Muscle of leg (tissue), 11 donors: ENCODE results near the gene PRSS38. TPM values are rescaled to one million over a fixed set of nuclear protein-coding genes. Genes with fewer than 3 reads are reported as not detected.

ENCODE experiments used
- DNase-seq: peaks from one replicate; pipeline ENCODE4 v3.0.0; 2013
- H3K27ac ChIP-seq: one replicate; pipeline ENCODE4 v1.5.1; 2013; ENCODE audit warnings: mild to moderate bottlenecking, low read length, control low read depth
- H3K27me3 ChIP-seq: one replicate; pipeline ENCODE4 v1.6.1; 2013; ENCODE audit warnings: low read length; ENCODE audit not compliant: control insufficient read depth, insufficient read depth
- H3K36me3 ChIP-seq: one replicate; pipeline ENCODE4 v1.6.1; 2013; ENCODE audit warnings: low read length; ENCODE audit not compliant: control insufficient read depth, insufficient read depth
- H3K4me1 ChIP-seq: one replicate; pipeline ENCODE4 v1.6.1; 2013; ENCODE audit warnings: low read length; ENCODE audit not compliant: control insufficient read depth, insufficient read depth
- H3K4me3 ChIP-seq: one replicate; pipeline ENCODE4 v1.5.1; 2013; ENCODE audit warnings: low read length, control low read depth
- H3K9me3 ChIP-seq: replicated peaks from 2 replicates; pipeline ENCODE4 v1.6.1; 2013; ENCODE audit warnings: low read depth, low read length; ENCODE audit not compliant: control insufficient read depth
- WGBS: methylation state at CpG from one replicate; pipeline ENCODE4 v1.1.5; 2013; ENCODE audit warnings: missing lambda C conversion rate; ENCODE audit not compliant: insufficient coverage; 5-methylcytosine and 5-hydroxymethylcytosine counted together
- polyA plus RNA-seq, 8 donors: library from polyadenylated mRNA; unstranded; fragments of 120-200 nt; gene quantifications; one replicate each; pipeline versions ENCODE4 v1.2.1 to v1.2.3, GENCODE V29; 2013; ENCODE audit warnings: inconsistent platforms in 1 of 8, low replicate concordance in 1 of 8; ENCODE audit not compliant: insufficient read length in 8 of 8, insufficient read depth in 1 of 8
- total RNA-seq: library from RNA; stranded (reverse); fragments of 120-200 nt; gene quantifications from one replicate; pipeline ENCODE4 v1.2.4, GENCODE V29; 2013

PRSS38 gene
- total and polyA plus RNA-seq, 9 donors: not detected

DNA sequence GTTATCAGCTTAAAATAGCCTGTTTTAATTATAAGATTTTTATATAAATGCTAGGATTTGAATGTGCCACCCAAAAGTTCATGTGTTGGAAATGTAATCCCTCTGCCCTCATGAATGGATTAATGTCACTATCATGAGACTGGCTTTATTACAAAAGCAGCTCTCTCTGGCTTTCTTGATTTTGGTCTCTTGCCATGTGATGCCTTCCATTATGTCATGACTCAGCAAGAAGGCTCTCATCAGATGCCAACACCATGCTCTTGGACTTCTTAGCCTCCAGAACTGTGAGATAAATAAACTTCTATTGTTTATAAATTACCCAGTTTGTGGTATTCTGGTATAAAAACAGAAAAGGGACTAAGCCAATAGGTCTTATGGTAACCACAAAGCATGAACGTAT lies 6.9 kb upstream of the PRSS38 start:
- no CpG with 5 or more reads among the region's 1 CpG for WGBS
- Histone ChIP-seq H3K36me3 (no peaks in the 10 kb centered on the region), H3K27me3 (no peaks in the 10 kb centered on the region), H3K27ac (no peak overlapping the region), H3K4me3 (no peak overlapping the region), H3K9me3 (peaks cover 4% of the 10 kb centered on the region), H3K4me1 (no peaks in the 10 kb centered on the region)
- DNase-seq: no peak

DNA sequence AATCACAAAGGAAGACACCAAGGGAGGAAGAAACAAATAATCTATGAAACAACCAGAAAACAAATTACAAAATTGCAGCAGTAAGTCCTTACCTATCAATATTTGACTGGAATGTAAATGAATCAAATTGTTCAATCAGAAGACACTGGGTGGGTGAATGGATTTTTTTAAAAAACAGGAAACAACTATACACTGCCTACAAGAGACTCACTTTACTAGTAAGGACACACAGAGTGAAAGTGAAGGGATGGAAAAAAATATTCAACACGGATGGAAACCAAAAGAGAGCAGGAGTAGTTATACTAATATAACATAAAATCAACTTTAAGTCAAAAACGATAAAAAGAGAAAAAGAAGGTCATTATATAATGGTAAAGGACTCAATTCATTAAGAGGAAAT lies 6.4 kb upstream of the PRSS38 start:
- peaks cover 6% of the 10 kb centered on the region for H3K9me3 ChIP-seq
- no peaks in the 10 kb centered on the region for H3K27me3 ChIP-seq
- H3K36me3 ChIP-seq: no peaks in the 10 kb centered on the region
- no peak for DNase-seq
- no peak overlapping the region for H3K27ac ChIP-seq
- no peak overlapping the region for H3K4me3 ChIP-seq
- WGBS: no CpG with 5 or more reads among the region's 2 CpGs
- no peaks in the 10 kb centered on the region for H3K4me1 ChIP-seq

DNA sequence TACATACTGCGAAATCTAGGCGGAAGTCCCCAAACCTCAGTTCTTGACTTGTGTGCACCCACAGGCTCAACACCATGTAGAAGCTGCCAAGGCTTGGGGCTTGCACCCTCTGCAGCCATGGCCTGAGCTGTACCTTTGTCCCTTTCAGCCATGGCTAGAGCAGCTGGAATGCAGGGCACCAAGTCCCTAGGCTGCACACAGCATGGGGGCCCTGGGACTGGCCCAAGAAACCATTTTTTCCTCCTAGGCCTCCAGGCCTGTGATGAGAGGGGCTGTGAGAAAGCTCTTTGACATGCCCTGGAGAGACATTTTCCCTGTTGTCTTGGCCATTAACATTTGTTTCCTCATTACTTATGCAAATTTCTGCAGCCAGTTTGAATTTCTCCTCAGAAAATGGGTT lies 1.5 kb upstream of the PRSS38 start:
- 96% methylated on average over 2 of the region's 2 CpGs for WGBS
- H3K36me3 ChIP-seq: no peaks in the 10 kb centered on the region
- no peak overlapping the region for H3K4me3 ChIP-seq
- no peaks in the 10 kb centered on the region for H3K27me3 ChIP-seq
- H3K27ac ChIP-seq: no peak overlapping the region
- H3K9me3 ChIP-seq: peaks cover 5% of the 10 kb centered on the region
- H3K4me1 ChIP-seq: no peaks in the 10 kb centered on the region
- DNase-seq: no peak

DNA sequence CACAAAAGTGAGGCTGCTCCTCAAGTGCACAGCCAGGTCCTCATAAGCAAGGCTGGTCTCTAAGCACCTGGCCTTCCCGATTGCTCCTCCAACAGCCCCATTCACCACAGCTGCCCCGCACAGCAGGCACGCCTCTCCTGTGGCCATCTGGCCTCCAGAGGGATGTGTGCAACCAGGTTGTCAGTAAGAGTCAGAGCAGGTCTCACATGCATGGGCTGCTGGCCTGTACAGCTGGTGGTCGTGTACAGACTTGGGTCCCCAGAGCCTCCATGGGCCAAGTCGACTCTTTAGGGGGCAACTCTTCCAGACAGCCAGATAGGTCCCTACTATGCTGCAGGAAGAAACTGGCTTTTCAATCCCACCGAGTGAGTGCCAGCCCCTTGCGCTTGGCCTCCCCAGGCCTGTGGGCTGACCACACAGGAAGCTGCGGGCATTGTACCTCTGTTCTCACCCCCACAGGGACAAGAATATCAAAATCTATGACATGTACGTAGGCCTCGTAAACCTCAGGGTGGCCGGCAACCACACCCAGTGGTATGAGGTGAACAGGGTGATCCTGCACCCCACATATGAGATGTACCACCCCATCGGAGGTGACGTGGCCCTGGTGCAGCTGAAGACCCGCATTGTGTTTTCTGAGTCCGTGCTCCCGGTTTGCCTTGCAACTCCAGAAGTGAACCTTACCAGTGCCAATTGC lies 1.4 kb downstream of the PRSS38 start:
- Histone ChIP-seq H3K9me3 (peaks cover 5% of the 10 kb centered on the region), H3K4me1 (no peaks in the 10 kb centered on the region), H3K27me3 (no peaks in the 10 kb centered on the region), H3K36me3 (no peaks in the 10 kb centered on the region), H3K27ac (no peak overlapping the region), H3K4me3 (no peak overlapping the region)
- WGBS: 85% methylated on average over 8 of the region's 16 CpGs
- DNase-seq: no peak

DNA sequence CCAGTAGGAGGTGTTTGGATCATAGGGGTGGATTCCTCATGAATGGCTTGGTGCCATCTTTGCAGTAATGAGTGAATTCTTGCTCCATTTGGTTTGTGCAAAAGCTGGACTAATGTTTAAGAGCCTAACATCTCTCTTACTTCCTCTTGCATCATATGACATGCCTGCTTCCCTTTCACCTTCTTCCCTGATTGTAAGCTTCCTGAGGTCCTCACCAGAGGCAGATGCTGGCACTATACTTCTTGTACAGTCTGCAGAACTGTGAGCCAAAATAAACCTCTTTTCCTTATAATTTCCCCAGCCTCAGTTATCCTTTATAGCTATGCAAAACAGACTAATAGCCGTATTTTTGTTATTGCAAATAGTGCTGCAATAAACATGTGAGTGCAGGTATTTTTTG lies 8.1 kb downstream of the PRSS38 start:
- DNase-seq: no peak
- WGBS: no CpG with 5 or more reads among the region's 1 CpG
- Histone ChIP-seq H3K27ac (no peak overlapping the region), H3K27me3 (peaks cover 3% of the 10 kb centered on the region), H3K36me3 (no peaks in the 10 kb centered on the region), H3K4me3 (no peak overlapping the region), H3K9me3 (peaks cover 3% of the 10 kb centered on the region), H3K4me1 (no peaks in the 10 kb centered on the region)

DNA sequence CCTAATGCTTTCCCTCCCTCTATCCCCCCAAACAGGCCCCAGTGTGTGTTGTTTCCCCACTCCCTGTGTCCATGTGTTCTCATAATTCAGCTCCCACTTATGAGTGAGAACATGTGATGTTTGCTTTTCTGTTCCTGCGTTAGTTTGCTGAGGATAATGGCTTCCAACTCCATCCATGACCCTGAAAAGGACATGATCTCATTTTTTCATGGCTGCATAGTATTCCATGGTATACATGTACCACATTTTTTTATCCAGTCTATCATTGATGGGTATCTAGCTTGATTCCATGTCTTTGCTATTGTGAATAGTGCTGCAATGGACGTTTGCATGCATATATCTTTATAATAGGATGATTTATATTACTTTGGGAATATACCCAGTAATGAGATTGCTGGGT lies 8.7 kb downstream of the PRSS38 start:
- no peak for DNase-seq
- H3K9me3 ChIP-seq: peaks cover 3% of the 10 kb centered on the region
- WGBS: 60% methylated on average over 1 of the region's 2 CpGs
- H3K36me3 ChIP-seq: no peaks in the 10 kb centered on the region
- no peak overlapping the region for H3K27ac ChIP-seq
- H3K4me3 ChIP-seq: no peak overlapping the region
- H3K4me1 ChIP-seq: no peaks in the 10 kb centered on the region
- H3K27me3 ChIP-seq: peaks cover 7% of the 10 kb centered on the region

DNA sequence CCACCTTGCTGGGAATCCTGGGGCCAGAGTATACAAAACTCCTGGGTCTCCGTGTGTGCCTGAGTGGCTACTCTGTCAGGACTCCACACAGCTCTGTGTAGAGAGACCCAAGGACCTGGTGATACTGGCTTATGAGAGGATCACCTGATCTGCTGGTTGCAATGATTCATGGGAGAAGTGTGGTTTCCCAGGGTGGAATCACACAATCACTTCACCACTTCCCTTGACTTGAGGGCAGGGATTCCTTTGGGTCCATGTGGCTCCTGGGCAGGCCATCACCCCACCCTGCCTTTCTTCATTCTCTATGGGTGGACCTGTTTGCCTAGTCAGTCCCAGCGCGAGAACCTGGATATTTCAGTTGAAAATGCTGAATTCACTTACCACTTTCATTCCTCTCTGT lies 13.3 kb downstream of the PRSS38 start:
- DNase-seq: no peak
- Histone ChIP-seq H3K27ac (no peak overlapping the region), H3K4me3 (no peak overlapping the region), H3K27me3 (peaks cover 7% of the 10 kb centered on the region), H3K9me3 (no peaks in the 10 kb centered on the region), H3K36me3 (no peaks in the 10 kb centered on the region), H3K4me1 (no peaks in the 10 kb centered on the region)
- 85% methylated on average over 3 of the region's 3 CpGs for WGBS

DNA sequence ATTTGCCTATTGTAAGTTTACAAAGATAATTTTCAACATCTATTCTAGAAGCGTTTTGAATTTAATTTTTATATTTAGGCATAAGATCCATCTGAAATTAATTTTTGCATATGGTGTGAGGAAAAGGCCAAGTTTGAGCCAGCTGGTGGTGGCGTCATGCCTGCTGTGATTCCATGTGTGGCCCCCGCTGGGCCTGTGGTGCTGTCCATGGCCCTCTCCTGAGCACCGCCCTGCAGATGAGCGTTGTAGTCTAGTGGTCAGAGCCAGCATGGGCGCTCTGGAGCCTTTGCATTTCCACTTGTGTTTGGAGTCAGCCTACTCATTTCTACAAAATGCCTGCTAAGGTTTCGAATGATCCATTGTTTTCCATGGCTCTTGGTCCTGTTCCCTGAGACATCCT lies 22.7 kb downstream of the PRSS38 start:
- Histone ChIP-seq H3K27ac (no peak overlapping the region), H3K36me3 (no peaks in the 10 kb centered on the region), H3K27me3 (no peaks in the 10 kb centered on the region), H3K4me1 (no peaks in the 10 kb centered on the region), H3K9me3 (no peaks in the 10 kb centered on the region), H3K4me3 (no peak overlapping the region)
- WGBS: 52% methylated on average over 6 of the region's 7 CpGs
- DNase-seq: no peak

DNA sequence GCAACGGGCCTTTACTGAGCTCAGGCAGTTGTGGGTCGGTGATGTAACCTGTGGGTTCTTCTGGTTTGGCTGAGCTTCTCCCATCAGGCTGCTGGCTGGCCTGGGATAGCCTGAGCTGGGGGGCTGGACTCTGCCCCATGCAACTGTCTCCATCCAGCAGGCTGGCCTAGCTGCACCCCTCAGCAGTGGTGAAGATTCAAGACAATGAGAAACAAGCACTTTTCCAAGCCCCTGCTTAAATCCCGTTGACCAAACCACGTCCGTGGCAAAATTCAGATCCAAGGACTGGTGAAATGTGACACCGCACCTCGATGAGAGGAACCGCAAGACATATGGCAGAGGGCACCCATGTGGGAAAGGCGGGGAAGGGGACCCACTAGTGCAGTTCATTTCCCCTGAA lies 25.6 kb downstream of the PRSS38 start:
- H3K27me3 ChIP-seq: no peaks in the 10 kb centered on the region
- no peak overlapping the region for H3K4me3 ChIP-seq
- H3K4me1 ChIP-seq: no peaks in the 10 kb centered on the region
- no peaks in the 10 kb centered on the region for H3K9me3 ChIP-seq
- DNase-seq: no peak
- no peak overlapping the region for H3K27ac ChIP-seq
- H3K36me3 ChIP-seq: no peaks in the 10 kb centered on the region
- WGBS: 34% methylated on average over 7 of the region's 9 CpGs

DNA sequence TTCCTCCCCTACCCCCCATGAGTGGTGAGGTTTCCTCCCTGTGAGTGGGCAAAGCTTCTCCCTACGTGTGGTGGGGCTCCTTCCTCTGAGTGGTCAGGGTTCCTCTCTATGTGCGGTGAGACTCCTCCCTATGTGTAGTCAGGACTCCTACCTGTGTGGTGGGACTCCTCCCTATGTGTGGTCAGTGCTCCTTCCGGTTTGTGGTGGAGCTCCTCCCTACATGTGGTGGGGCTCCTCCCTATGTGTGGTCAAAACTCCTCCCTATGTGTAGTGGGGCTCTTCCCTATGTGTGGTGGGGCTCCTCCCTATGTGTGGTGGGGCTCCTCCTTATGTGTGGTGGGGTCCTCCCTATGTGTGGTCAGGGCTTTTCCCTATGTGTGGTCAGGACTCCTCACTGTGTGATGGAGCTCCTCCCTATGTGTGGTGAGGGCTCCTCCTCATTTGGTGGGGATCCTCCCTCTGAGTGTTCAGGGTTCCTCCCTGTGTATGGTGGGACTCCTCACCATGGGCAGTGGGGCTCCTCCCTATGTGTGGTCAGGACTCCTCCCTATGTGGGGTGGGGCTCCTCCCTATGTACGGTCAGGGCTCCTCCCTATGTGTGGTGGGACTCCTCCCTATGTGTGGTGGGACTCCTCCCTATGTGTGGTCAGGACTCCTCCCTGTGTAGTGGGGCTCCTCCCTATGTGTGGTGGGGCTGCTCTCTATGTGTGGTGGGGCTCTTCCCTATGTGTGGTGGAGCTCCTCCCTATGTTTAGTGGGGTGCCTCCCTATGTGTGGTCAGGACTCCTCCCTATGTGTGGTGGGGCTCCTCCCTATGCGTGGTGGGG lies 29.1 kb downstream of the PRSS38 start:
- no peaks in the 10 kb centered on the region for H3K36me3 ChIP-seq
- WGBS: 80% methylated on average over 1 of the region's 5 CpGs
- DNase-seq: no peak

More for the DNA sequence above, 29.1 kb downstream of the PRSS38 start:
- H3K27ac ChIP-seq: no peak overlapping the region
- peaks cover 4% of the 10 kb centered on the region for H3K9me3 ChIP-seq
- H3K27me3 ChIP-seq: no peaks in the 10 kb centered on the region
- H3K4me3 ChIP-seq: no peak overlapping the region
- no peaks in the 10 kb centered on the region for H3K4me1 ChIP-seq
